ENCODE measurements around the gene URB1. TPM values are rescaled to one million over a fixed set of nuclear protein-coding genes. Genes with fewer than 3 reads are reported as not detected.

URB1 gene
- total RNA-seq, 4 donors from 2014 or later, result 6.4 to 8.7 (median 7.3) TPM

Small RNAs within 50 kb of the gene (small RNA-seq; reads per million reads assigned to genes)
- 21.2 to 36.2 (median 22.0) reads per million in 4 donors for gene SNORA80A

Other genes with a start within 250 kb of the URB1 start
- gene MIS18A, start 114.0 kb downstream of the URB1 start, total RNA-seq, result 1 to 10 TPM in 3 of 4 donors, not detected in 1; 3.7 to 4.8 (median 4.1) TPM
- not detected for gene MRAP, start 94.2 kb downstream of the URB1 start, total RNA-seq
- gene EVA1C, start 19.7 kb upstream of the URB1 start, total RNA-seq, result 10 to 100 TPM in 3 of 4 donors, 1 to 10 TPM in 1; 8.6 to 44.1 (median 33.8) TPM
- gene TCP10L, start 192.5 kb upstream of the URB1 start, total RNA-seq, result under 1 TPM in 2 of 4 donors, not detected in 2; 0.14 to 0.79 TPM
- 10 to 100 TPM in 2 of 4 donors, 1 to 10 TPM in 1, not detected in 1; 6.4 to 27.3 (median 20.9) TPM for gene CFAP298, start 219.4 kb upstream of the URB1 start, total RNA-seq

Measured in transverse colon (tissue), 4 donors.